Neural progenitor cell (in vitro differentiated cells): ENCODE results near the gene LPXN.

Source experiments
- EZH2 ChIP-seq: fragments of 200-600 bp; sonication (generic); IDR thresholded peaks from 2 replicates; pipeline ENCODE4 v1.6.1; 2017; ENCODE audit warnings: antibody characterized with exemption, mild to moderate bottlenecking, moderate library complexity
- EZH2phosphoT487 ChIP-seq: fragments of 200-600 bp; sonication (generic); IDR thresholded peaks from 2 replicates; pipeline ENCODE4 v1.6.1; 2017; ENCODE audit warnings: antibody characterized with exemption
- TF ChIP-seq, protein P1 (sequence below): fragments of 200-600 bp; sonication (generic); IDR thresholded peaks from 2 replicates; pipeline ENCODE4 v1.5.1; 2017; ENCODE audit warnings: antibody characterized with exemption, mild to moderate bottlenecking

DNA sequence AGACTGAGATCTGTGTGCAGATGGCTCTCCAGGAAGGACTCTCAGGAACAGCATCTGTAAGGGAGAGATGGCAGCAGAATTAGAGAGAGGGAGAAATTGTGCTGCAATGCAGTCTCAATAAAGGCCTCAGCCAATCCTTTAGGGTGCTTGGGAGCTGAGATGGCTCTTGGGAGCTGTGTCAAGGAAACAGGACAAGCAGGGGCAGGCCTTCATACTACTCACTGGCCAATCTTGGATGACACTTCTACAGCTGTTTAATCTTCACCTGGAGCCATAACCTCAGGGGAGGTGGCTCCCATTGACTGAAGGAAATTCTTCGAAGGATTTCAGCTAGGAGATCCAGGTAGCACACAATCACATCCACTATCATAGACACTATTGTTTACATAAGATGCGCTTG lies 77.7 kb downstream of the LPXN start:
- TF ChIP-seq, protein P1, sequence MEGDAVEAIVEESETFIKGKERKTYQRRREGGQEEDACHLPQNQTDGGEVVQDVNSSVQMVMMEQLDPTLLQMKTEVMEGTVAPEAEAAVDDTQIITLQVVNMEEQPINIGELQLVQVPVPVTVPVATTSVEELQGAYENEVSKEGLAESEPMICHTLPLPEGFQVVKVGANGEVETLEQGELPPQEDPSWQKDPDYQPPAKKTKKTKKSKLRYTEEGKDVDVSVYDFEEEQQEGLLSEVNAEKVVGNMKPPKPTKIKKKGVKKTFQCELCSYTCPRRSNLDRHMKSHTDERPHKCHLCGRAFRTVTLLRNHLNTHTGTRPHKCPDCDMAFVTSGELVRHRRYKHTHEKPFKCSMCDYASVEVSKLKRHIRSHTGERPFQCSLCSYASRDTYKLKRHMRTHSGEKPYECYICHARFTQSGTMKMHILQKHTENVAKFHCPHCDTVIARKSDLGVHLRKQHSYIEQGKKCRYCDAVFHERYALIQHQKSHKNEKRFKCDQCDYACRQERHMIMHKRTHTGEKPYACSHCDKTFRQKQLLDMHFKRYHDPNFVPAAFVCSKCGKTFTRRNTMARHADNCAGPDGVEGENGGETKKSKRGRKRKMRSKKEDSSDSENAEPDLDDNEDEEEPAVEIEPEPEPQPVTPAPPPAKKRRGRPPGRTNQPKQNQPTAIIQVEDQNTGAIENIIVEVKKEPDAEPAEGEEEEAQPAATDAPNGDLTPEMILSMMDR, result no peak
- no peak for TF ChIP-seq EZH2
- TF ChIP-seq EZH2phosphoT487, result no peak
